NCI-H2107 treated with DMSO at 0.1 percent for 48 hours (cell line): Measurements from ENCODE around the gene DPP6.
"Not testable (repeated sequence)": the region's sequence is repeated elsewhere in the genome, so short reads cannot be mapped to it uniquely, and the experiment has no call there.

ENCODE experiments used
- DNase-seq: peaks from one replicate; lab custom pipeline; 2025; ENCODE audit not compliant: unreplicated experiment; lab: John Stamatoyannopoulos, UW

The DPP6 gene

GRCh38 chr7:154649015-154649414, 596.8 kb downstream of the DPP6 start:
- DNase-seq = no peak

GRCh38 chr7:154649434-154649833, 597.2 kb downstream of the DPP6 start:
- DNase-seq = no peak

GRCh38 chr7:154650275-154650674, 598.1 kb downstream of the DPP6 start:
- DNase-seq = no peak

GRCh38 chr7:154651501-154651900, 599.3 kb downstream of the DPP6 start:
- no peak for DNase-seq

- DNase-seq = no peak
These were observed 600.4 kb downstream of the DPP6 start for GRCh38 chr7:154652564-154652963.

- no peak for DNase-seq
These were observed 601.1 kb downstream of the DPP6 start for GRCh38 chr7:154653281-154653680.

GRCh38 chr7:154656618-154657017, 604.4 kb downstream of the DPP6 start:
- no peak for DNase-seq

GRCh38 chr7:154666768-154667167, 614.6 kb downstream of the DPP6 start:
- DNase-seq = no peak

- DNase-seq = no peak
These were observed 620.6 kb downstream of the DPP6 start for GRCh38 chr7:154672659-154673415.

- no peak for DNase-seq
These were observed 622.0 kb downstream of the DPP6 start for GRCh38 chr7:154674191-154674590.

GRCh38 chr7:154675560-154675959, 623.4 kb downstream of the DPP6 start:
- no peak for DNase-seq

GRCh38 chr7:154676033-154676421, 623.8 kb downstream of the DPP6 start:
- DNase-seq = not testable (repeated sequence)

GRCh38 chr7:154676422-154677073, 624.4 kb downstream of the DPP6 start:
- no peak for DNase-seq

GRCh38 chr7:154677454-154677853, 625.3 kb downstream of the DPP6 start:
- no peak for DNase-seq

- DNase-seq = not testable (repeated sequence)
These were observed 625.9 kb downstream of the DPP6 start for GRCh38 chr7:154678001-154678550.

- no peak for DNase-seq
These were observed 627.3 kb downstream of the DPP6 start for GRCh38 chr7:154679379-154680053.

GRCh38 chr7:154680894-154681659, 628.9 kb downstream of the DPP6 start:
- DNase-seq = no peak

GRCh38 chr7:154682003-154682402, 629.8 kb downstream of the DPP6 start:
- no peak for DNase-seq

- DNase-seq = peak; percentile 6
These were observed 632.7 kb downstream of the DPP6 start for GRCh38 chr7:154684666-154685563.

GRCh38 chr7:154685564-154685901, 633.3 kb downstream of the DPP6 start:
- no peak for DNase-seq
